Measurements from ENCODE around the gene RAB36.

The RAB36 gene

GRCh38 chr22:23206915-23207314, 61.6 kb downstream of the RAB36 start:
- H2AFZ ChIP-seq (ENCODE audit: low read length): no peak overlapping the region
- H3K79me1 ChIP-seq (ENCODE audit: low read depth, low read length): peaks cover 3% of the 10 kb centered on the region
- no peaks in the 10 kb centered on the region for H3K9me3 ChIP-seq (replicated peaks in 1 of 2; ENCODE audit: control insufficient read depth in 2 of 2, insufficient read depth in 1 of 2, low read depth in 1 of 2, low read length in 2 of 2)
- no peak overlapping the region for H4K8ac ChIP-seq (ENCODE audit: low read depth, low read length)
- no peak for DNase-seq (ENCODE audit: low spot score)
- H3K27ac ChIP-seq (replicated peaks; ENCODE audit: low read length): no peak overlapping the region
- H3K18ac ChIP-seq (ENCODE audit: low read length): no peak overlapping the region
- H2BK120ac ChIP-seq (ENCODE audit: low read depth, low read length): no peak overlapping the region
- H3K4me2 ChIP-seq (ENCODE audit: insufficient read depth, low read length, poor library complexity, severe bottlenecking): no peak overlapping the region
- peaks cover 4 to 56% of the 10 kb centered on the region in 2 donors for H3K36me3 ChIP-seq (replicated peaks in 1 of 2; ENCODE audit: control insufficient read depth in 2 of 2, insufficient read depth in 2 of 2, low read length in 2 of 2)
- no peak overlapping the region for H3K9ac ChIP-seq (ENCODE audit: low read depth, low read length, poor library complexity)
- no peak overlapping the region for H2BK12ac ChIP-seq (ENCODE audit: low read length)
- H2AK5ac ChIP-seq (ENCODE audit: low read depth, low read length): no peak overlapping the region
- no peak overlapping the region for H3K4me3 ChIP-seq (ENCODE audit: low read length in 2 of 2)
- peaks cover 0 to 3% (median 0%) of the 10 kb centered on the region in 3 experiments for H3K27me3 ChIP-seq (ENCODE audit: control insufficient read depth in 3 of 3, insufficient read depth in 3 of 3, low read depth in 1 of 3, low read length in 3 of 3)
- H3K23ac ChIP-seq (ENCODE audit: low read depth, low read length, poor library complexity): no peak overlapping the region
- H3K4me1 ChIP-seq (ENCODE audit: control insufficient read depth in 2 of 2, insufficient read depth in 1 of 2, low read depth in 1 of 2, low read length in 2 of 2): peaks cover 0 to 9% of the 10 kb centered on the region in 2 donors
- no peak overlapping the region for H4K91ac ChIP-seq (ENCODE audit: low read depth, low read length, poor library complexity)
- no peak overlapping the region for H3K14ac ChIP-seq (ENCODE audit: low read length)
- no peak overlapping the region for H2BK5ac ChIP-seq (ENCODE audit: low read length)
- no peak overlapping the region for H3K4ac ChIP-seq (ENCODE audit: low read length)
- H2BK15ac ChIP-seq (ENCODE audit: low read length): no peak overlapping the region

DNA sequence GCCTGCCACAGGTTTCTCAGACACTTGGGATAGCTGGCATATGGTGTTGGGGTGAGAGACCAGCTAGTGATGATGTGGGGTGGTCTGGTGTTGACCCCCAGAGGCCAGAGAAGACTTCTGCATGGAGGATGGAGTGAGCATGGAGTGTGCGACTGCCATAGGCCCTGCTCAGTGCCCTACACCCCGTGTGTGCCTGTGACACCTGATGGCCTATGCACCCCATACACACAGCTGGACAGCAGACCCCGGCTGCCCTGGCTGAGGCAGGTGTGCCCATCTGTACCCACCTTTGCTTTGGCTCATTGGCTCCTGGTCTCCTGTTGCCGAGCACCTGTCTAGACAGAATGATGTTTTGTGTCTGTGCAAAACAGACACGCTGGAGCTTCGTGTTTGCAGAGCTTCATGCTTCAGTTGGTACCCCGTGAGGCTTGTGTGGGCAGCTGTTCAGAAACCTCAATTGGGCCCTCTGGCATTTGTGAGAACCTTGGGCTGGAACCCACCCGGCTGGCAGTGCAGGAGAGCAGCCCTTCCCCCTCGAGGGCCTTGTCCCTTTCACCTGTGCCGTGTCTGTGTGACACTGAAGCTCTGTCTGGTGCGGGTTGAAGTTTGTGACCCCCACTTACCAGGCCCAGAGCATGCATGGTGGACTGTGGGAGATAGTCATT, 62.6 kb downstream of the RAB36 start:
- peak overlapping the region; percentile 83 for H3K14ac ChIP-seq (ENCODE audit: low read length)
- peak overlapping the region; percentile 37 for H3K27ac ChIP-seq (replicated peaks; ENCODE audit: low read length)
- H2AFZ ChIP-seq (ENCODE audit: low read length): no peak overlapping the region
- H2BK15ac ChIP-seq (ENCODE audit: low read length): peak overlapping the region; percentile 28
- peaks cover 6% of the 10 kb centered on the region for H3K79me1 ChIP-seq (ENCODE audit: low read depth, low read length)
- peaks cover 4 to 56% of the 10 kb centered on the region in 2 donors for H3K36me3 ChIP-seq (replicated peaks in 1 of 2; ENCODE audit: control insufficient read depth in 2 of 2, insufficient read depth in 2 of 2, low read length in 2 of 2)
- peak overlapping the region; percentile 76 for H2AK5ac ChIP-seq (ENCODE audit: low read depth, low read length)
- peak overlapping the region; percentile 92 for H3K18ac ChIP-seq (ENCODE audit: low read length)
- peaks cover 0 to 9% of the 10 kb centered on the region in 2 donors for H3K4me1 ChIP-seq (ENCODE audit: control insufficient read depth in 2 of 2, insufficient read depth in 1 of 2, low read depth in 1 of 2, low read length in 2 of 2)
- no peak overlapping the region for H3K4me3 ChIP-seq (ENCODE audit: low read length in 2 of 2)
- no peak overlapping the region for H4K8ac ChIP-seq (ENCODE audit: low read depth, low read length)
- H3K9ac ChIP-seq (ENCODE audit: low read depth, low read length, poor library complexity): peak overlapping the region; percentile 64
- no CpG with 5 or more reads among the region's 11 CpGs for WGBS, 2 donors (ENCODE audit: extremely low coverage in 2 of 2, insufficient read length in 2 of 2, insufficient replicate concordance in 1 of 2)
- DNase-seq (ENCODE audit: low spot score): no peak
- peak overlapping the region; percentile 92 for H3K23ac ChIP-seq (ENCODE audit: low read depth, low read length, poor library complexity)
- peaks cover 0 to 3% (median 0%) of the 10 kb centered on the region in 3 experiments for H3K27me3 ChIP-seq (ENCODE audit: control insufficient read depth in 3 of 3, insufficient read depth in 3 of 3, low read depth in 1 of 3, low read length in 3 of 3)
- H2BK120ac ChIP-seq (ENCODE audit: low read depth, low read length): no peak overlapping the region
- no peak overlapping the region for H2BK12ac ChIP-seq (ENCODE audit: low read length)
- H2BK5ac ChIP-seq (ENCODE audit: low read length): no peak overlapping the region
- no peak overlapping the region for H4K91ac ChIP-seq (ENCODE audit: low read depth, low read length, poor library complexity)
- H3K4ac ChIP-seq (ENCODE audit: low read length): no peak overlapping the region
- H3K4me2 ChIP-seq (ENCODE audit: insufficient read depth, low read length, poor library complexity, severe bottlenecking): no peak overlapping the region
- no peaks in the 10 kb centered on the region for H3K9me3 ChIP-seq (replicated peaks in 1 of 2; ENCODE audit: control insufficient read depth in 2 of 2, insufficient read depth in 1 of 2, low read depth in 1 of 2, low read length in 2 of 2)

- no peak overlapping the region for H4K8ac ChIP-seq (ENCODE audit: low read depth, low read length)
Measured at GRCh38 chr22:23210428-23211170, 65.3 kb downstream of the RAB36 start.

GRCh38 chr22:23211622-23212021, 66.3 kb downstream of the RAB36 start:
- Histone ChIP-seq H3K9ac (ENCODE audit: low read depth, low read length, poor library complexity) (no peak overlapping the region), H3K4ac (ENCODE audit: low read length) (no peak overlapping the region), H2BK12ac (ENCODE audit: low read length) (no peak overlapping the region), H3K9me3 (replicated peaks in 1 of 2; ENCODE audit: control insufficient read depth in 2 of 2, insufficient read depth in 1 of 2, low read depth in 1 of 2, low read length in 2 of 2) (no peaks in the 10 kb centered on the region), H3K4me2 (ENCODE audit: insufficient read depth, low read length, poor library complexity, severe bottlenecking) (no peak overlapping the region), H3K27ac (replicated peaks; ENCODE audit: low read length) (no peak overlapping the region), H3K36me3 (replicated peaks in 1 of 2; ENCODE audit: control insufficient read depth in 2 of 2, insufficient read depth in 2 of 2, low read length in 2 of 2) (peaks cover 5 to 27% of the 10 kb centered on the region in 2 donors), H2BK5ac (ENCODE audit: low read length) (no peak overlapping the region), H3K18ac (ENCODE audit: low read length) (peak overlapping the region; percentile 69), H3K23ac (ENCODE audit: low read depth, low read length, poor library complexity) (peak overlapping the region; percentile 22), H3K14ac (ENCODE audit: low read length) (no peak overlapping the region), H2AK5ac (ENCODE audit: low read depth, low read length) (no peak overlapping the region), H3K79me1 (ENCODE audit: low read depth, low read length) (peaks cover 11% of the 10 kb centered on the region), H3K27me3 (ENCODE audit: control insufficient read depth in 3 of 3, insufficient read depth in 3 of 3, low read depth in 1 of 3, low read length in 3 of 3) (peaks cover 0 to 3% (median 0%) of the 10 kb centered on the region in 3 experiments), H2AFZ (ENCODE audit: low read length) (no peak overlapping the region), H4K8ac (ENCODE audit: low read depth, low read length) (no peak overlapping the region), H3K4me3 (ENCODE audit: low read length in 2 of 2) (no peak overlapping the region), H2BK15ac (ENCODE audit: low read length) (no peak overlapping the region), H3K4me1 (ENCODE audit: control insufficient read depth in 2 of 2, insufficient read depth in 1 of 2, low read depth in 1 of 2, low read length in 2 of 2) (peaks cover 0 to 11% of the 10 kb centered on the region in 2 donors), H2BK120ac (ENCODE audit: low read depth, low read length) (no peak overlapping the region), H4K91ac (ENCODE audit: low read depth, low read length, poor library complexity) (no peak overlapping the region)
- no CpG with 5 or more reads among the region's 3 CpGs for WGBS, 2 donors (ENCODE audit: extremely low coverage in 2 of 2, insufficient read length in 2 of 2, insufficient replicate concordance in 1 of 2)
- no peak for DNase-seq (ENCODE audit: low spot score)

More at GRCh38 chr22:23210428-23211170, 65.3 kb downstream of the RAB36 start:
- H2BK12ac ChIP-seq (ENCODE audit: low read length): no peak overlapping the region
- no peak overlapping the region for H3K23ac ChIP-seq (ENCODE audit: low read depth, low read length, poor library complexity)
- H3K9me3 ChIP-seq (replicated peaks in 1 of 2; ENCODE audit: control insufficient read depth in 2 of 2, insufficient read depth in 1 of 2, low read depth in 1 of 2, low read length in 2 of 2): no peaks in the 10 kb centered on the region
- WGBS, 2 donors (ENCODE audit: extremely low coverage in 2 of 2, insufficient read length in 2 of 2, insufficient replicate concordance in 1 of 2): no CpG with 5 or more reads among the region's 6 CpGs
- peaks cover 0 to 3% (median 0%) of the 10 kb centered on the region in 3 experiments for H3K27me3 ChIP-seq (ENCODE audit: control insufficient read depth in 3 of 3, insufficient read depth in 3 of 3, low read depth in 1 of 3, low read length in 3 of 3)
- no peak overlapping the region for H2BK120ac ChIP-seq (ENCODE audit: low read depth, low read length)
- H3K4ac ChIP-seq (ENCODE audit: low read length): no peak overlapping the region
- no peak for DNase-seq (ENCODE audit: low spot score)
- H3K4me2 ChIP-seq (ENCODE audit: insufficient read depth, low read length, poor library complexity, severe bottlenecking): no peak overlapping the region
- peaks cover 9% of the 10 kb centered on the region for H3K79me1 ChIP-seq (ENCODE audit: low read depth, low read length)
- no peak overlapping the region for H2BK5ac ChIP-seq (ENCODE audit: low read length)
- no peak overlapping the region for H3K14ac ChIP-seq (ENCODE audit: low read length)
- no peak overlapping the region for H3K18ac ChIP-seq (ENCODE audit: low read length)
- no peak overlapping the region for H2BK15ac ChIP-seq (ENCODE audit: low read length)
- peaks cover 6 to 32% of the 10 kb centered on the region in 2 donors for H3K36me3 ChIP-seq (replicated peaks in 1 of 2; ENCODE audit: control insufficient read depth in 2 of 2, insufficient read depth in 2 of 2, low read length in 2 of 2)
- H4K91ac ChIP-seq (ENCODE audit: low read depth, low read length, poor library complexity): no peak overlapping the region
- peaks cover 0 to 11% of the 10 kb centered on the region in 2 donors for H3K4me1 ChIP-seq (ENCODE audit: control insufficient read depth in 2 of 2, insufficient read depth in 1 of 2, low read depth in 1 of 2, low read length in 2 of 2)
- H3K4me3 ChIP-seq (ENCODE audit: low read length in 2 of 2): no peak overlapping the region
- H3K9ac ChIP-seq (ENCODE audit: low read depth, low read length, poor library complexity): no peak overlapping the region
- no peak overlapping the region for H3K27ac ChIP-seq (replicated peaks; ENCODE audit: low read length)
- H2AFZ ChIP-seq (ENCODE audit: low read length): no peak overlapping the region
- H2AK5ac ChIP-seq (ENCODE audit: low read depth, low read length): no peak overlapping the region
